Measurements from ENCODE around the gene SORBS2.

Gene SORBS2

GRCh38 chr4:185672618-185673017 is 139.4 kb downstream of the SORBS2 start:
- no peaks in the 10 kb centered on the region for H3K27me3 ChIP-seq (ENCODE audit: insufficient read depth, low read depth)
- TF ChIP-seq CTCF (conservative IDR thresholded peaks at IDR 0.05; ENCODE audit: low read depth, low read length) = no peak
- no peak overlapping the region for H2AFZ ChIP-seq (ENCODE audit: low read depth)
- H3K27ac ChIP-seq = no peak overlapping the region
- no peak overlapping the region for H3K9ac ChIP-seq
- no peak overlapping the region for H3K4me2 ChIP-seq
- H3K4me1 ChIP-seq (ENCODE audit: low read depth, poor library complexity, severe bottlenecking) = no peaks in the 10 kb centered on the region
- no peaks in the 10 kb centered on the region for H3K36me3 ChIP-seq (ENCODE audit: insufficient read depth)
- H3K4me3 ChIP-seq (IDR thresholded peaks at IDR 0.05; ENCODE audit: insufficient read depth, low read depth, low read length) = no peak overlapping the region
- H4K20me1 ChIP-seq (ENCODE audit: insufficient read depth) = no peaks in the 10 kb centered on the region
- H3K79me2 ChIP-seq (ENCODE audit: insufficient read depth, low read depth) = no peaks in the 10 kb centered on the region

GRCh38 chr4:185672151-185672550 is 139.8 kb downstream of the SORBS2 start:
- Histone ChIP-seq H3K4me2 (no peak overlapping the region), H3K36me3 (ENCODE audit: insufficient read depth) (no peaks in the 10 kb centered on the region), H3K27ac (no peak overlapping the region), H3K4me3 (IDR thresholded peaks at IDR 0.05; ENCODE audit: insufficient read depth, low read depth, low read length) (no peak overlapping the region), H3K79me2 (ENCODE audit: insufficient read depth, low read depth) (no peaks in the 10 kb centered on the region), H3K9ac (no peak overlapping the region), H3K27me3 (ENCODE audit: insufficient read depth, low read depth) (no peaks in the 10 kb centered on the region), H3K4me1 (ENCODE audit: low read depth, poor library complexity, severe bottlenecking) (no peaks in the 10 kb centered on the region), H4K20me1 (ENCODE audit: insufficient read depth) (no peaks in the 10 kb centered on the region), H2AFZ (ENCODE audit: low read depth) (no peak overlapping the region)
- no peak for TF ChIP-seq CTCF (conservative IDR thresholded peaks at IDR 0.05; ENCODE audit: low read depth, low read length)

GRCh38 chr4:185671496-185671895 is 140.5 kb downstream of the SORBS2 start:
- no peaks in the 10 kb centered on the region for H3K36me3 ChIP-seq (ENCODE audit: insufficient read depth)
- H3K27ac ChIP-seq = no peak overlapping the region
- H4K20me1 ChIP-seq (ENCODE audit: insufficient read depth) = no peaks in the 10 kb centered on the region
- H3K4me2 ChIP-seq = no peak overlapping the region
- no peak overlapping the region for H3K9ac ChIP-seq
- H3K27me3 ChIP-seq (ENCODE audit: insufficient read depth, low read depth) = no peaks in the 10 kb centered on the region
- H3K4me1 ChIP-seq (ENCODE audit: low read depth, poor library complexity, severe bottlenecking) = no peaks in the 10 kb centered on the region
- H3K4me3 ChIP-seq (IDR thresholded peaks at IDR 0.05; ENCODE audit: insufficient read depth, low read depth, low read length) = no peak overlapping the region
- H2AFZ ChIP-seq (ENCODE audit: low read depth) = no peak overlapping the region
- no peaks in the 10 kb centered on the region for H3K79me2 ChIP-seq (ENCODE audit: insufficient read depth, low read depth)
- TF ChIP-seq CTCF (conservative IDR thresholded peaks at IDR 0.05; ENCODE audit: low read depth, low read length) = no peak

- no peaks in the 10 kb centered on the region for H4K20me1 ChIP-seq (ENCODE audit: insufficient read depth)
- no peak overlapping the region for H3K4me2 ChIP-seq
- no peak for TF ChIP-seq CTCF (conservative IDR thresholded peaks at IDR 0.05; ENCODE audit: low read depth, low read length)
- H3K27me3 ChIP-seq (ENCODE audit: insufficient read depth, low read depth) = no peaks in the 10 kb centered on the region
- no peaks in the 10 kb centered on the region for H3K79me2 ChIP-seq (ENCODE audit: insufficient read depth, low read depth)
- no peaks in the 10 kb centered on the region for H3K36me3 ChIP-seq (ENCODE audit: insufficient read depth)
- no peak overlapping the region for H3K27ac ChIP-seq
- no peak overlapping the region for H3K9ac ChIP-seq
- H3K4me3 ChIP-seq (IDR thresholded peaks at IDR 0.05; ENCODE audit: insufficient read depth, low read depth, low read length) = no peak overlapping the region
- no peak overlapping the region for H2AFZ ChIP-seq (ENCODE audit: low read depth)
- H3K4me1 ChIP-seq (ENCODE audit: low read depth, poor library complexity, severe bottlenecking) = no peaks in the 10 kb centered on the region
Measured at GRCh38 chr4:185671066-185671465, 140.9 kb downstream of the SORBS2 start.

Data from KMS-11 (cell line).